GM19328 (cell line): ENCODE measurements around the gene CYP26B1.

Experiments
- ATAC-seq: cut with Tn5 transposase; IDR thresholded peaks from one replicate; pipeline ENCODE4 v1.9.1; 2021; ENCODE audit warnings: mild to moderate bottlenecking, moderate library complexity; ENCODE audit not compliant: unreplicated experiment

CYP26B1 gene

DNA sequence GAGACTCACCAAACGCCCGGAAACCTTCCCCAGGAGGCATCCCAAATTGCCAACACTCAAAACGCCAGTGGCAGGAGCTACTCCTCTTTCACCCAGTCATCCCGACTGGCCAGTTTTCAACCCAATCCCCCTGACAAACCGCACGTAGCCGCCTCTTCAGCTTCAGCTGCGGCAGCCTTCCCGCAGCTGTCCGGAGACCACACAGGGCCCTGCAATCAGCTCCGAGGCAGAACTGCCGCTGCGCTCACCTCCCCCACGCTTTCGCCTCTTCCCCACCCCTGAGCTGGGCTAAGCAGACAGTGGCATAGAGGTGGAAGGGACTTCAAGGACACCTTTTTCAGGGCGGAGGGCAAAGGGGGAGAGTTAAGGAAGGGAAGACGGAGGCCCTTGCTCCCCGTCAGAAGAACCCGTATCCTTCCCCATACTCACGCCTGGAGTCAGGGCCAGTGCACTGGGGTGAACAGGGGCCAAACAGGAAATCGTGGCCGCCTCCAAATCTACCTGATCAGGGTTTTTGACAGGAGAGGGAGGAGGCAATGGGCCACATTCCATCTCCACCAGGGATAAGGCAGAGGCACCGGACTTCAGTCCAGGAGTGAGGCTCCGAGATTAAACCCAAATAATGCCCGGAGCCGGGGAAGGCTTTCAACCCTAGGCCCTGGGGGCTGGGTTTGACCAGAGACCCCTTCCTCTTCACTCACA is 16.9 kb downstream of the CYP26B1 start:
- no peak for ATAC-seq

DNA sequence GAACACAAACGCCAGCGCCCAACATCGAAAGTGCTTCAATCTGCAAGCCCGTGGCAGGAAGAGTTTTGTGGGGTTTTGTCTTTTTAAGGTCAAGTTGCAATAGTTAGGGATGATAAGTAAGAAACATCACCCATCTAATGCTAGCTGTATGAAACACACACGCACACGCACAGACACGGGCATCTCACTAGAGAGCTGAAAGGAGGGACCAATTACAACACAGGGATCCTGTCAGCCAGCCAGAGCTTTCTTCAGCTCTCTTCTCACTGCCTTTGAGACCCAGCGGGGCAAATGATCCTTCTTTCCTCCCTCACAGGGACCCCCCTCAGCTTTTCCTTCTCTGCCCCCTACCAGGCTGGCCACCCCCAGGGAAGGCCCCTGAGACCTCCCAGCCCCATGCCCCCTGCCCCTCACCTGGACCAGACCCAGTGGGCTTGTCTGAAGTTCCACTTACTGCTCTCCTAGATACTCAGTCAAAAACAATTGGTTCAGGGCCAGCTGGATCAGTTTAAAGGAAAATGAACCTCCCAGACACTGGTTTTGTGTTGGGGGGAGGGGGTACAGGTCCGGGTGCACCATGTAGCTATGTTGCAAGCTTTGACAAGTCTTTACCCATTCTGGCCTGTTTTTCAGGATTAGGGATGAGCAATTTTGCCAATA is 17.9 kb downstream of the CYP26B1 start:
- no peak for ATAC-seq

DNA sequence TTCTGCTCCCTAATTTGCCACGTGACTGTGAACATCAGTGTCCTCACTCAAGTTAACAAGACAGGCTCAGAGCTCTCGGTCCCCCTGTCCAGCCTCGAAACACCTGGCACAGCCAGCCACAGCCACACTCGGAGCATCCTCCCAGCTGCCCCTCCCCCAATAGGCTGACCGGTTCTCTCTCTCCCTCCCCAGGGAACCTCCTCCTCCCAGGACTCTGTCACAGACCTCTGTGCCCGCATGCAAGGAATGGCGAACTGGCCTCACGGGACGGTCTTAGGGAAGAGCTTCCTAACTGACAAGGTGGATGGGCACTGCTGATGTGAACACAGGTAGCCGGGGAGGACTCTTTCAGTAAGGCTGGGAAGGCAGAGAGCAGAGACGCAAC is 18.8 kb downstream of the CYP26B1 start:
- ATAC-seq, result no peak

DNA sequence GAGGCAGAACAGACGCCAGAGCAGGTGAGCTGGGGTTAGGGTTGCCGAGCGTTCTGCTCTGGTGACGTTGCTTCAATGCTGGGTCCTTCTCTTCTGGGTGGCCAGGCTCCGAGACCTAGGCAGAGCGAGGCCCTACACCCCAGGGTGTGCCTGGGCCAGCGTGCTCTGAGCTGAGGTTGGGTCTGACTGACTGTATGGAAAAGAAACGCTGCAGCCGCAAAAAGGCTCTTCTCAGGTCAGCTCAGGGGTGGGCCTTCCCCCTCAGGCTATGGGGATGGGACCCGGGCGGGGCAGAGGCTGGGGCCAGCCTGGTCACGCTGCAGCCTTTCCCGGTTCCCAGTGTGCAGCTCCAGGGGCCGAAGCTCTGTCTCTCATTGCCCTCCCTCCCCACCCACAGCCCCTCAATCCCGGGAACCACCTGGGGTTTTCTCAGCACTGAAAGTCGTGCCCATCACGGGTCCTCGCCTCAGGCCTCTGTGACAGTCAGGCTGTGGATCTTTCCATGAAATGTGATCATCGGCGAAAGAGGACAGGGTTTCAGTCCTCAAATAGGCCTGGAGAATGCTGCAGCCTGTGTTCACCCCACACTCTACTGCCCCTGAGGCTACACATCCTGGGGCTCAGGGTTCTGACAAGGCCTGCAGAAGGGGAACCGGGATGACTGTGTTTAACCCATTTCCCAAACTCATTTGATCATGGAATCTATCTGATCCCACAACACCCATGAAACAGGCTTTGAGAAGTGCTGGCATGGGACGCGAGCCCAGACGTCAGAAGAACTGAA is 19.4 kb downstream of the CYP26B1 start:
- ATAC-seq, result no peak

DNA sequence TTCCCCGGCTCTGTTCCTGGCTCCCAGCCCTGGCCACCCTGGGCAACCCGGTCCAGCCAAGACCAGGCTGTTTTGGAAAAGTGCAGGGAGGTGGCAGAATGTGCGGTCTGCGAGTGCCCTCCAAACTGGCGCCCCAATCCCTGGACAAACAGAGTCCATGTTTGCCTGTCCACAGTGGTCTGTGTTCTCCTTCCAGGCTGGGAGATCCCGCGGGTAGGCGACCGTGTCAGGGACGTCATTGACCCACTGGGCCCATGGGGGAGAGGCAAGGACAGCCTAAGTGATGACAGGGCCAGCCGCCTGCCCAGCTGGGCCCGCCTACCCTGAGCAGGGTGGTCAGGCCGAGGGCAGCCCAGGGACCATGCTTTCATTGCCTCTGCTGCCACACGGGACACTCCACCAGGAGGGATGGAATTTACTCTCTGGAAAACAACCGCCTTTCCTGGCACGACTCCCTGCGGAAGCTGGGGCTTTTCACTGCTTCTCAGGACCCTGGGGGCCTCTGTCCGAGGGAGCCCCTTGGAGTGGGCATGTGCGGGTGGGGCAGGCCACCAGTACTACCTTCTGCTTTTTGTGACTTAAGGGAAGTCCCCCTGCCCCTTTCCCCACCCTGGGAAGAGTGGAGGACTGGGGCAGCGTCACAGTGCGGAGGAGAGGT is 20.1 kb downstream of the CYP26B1 start:
- no peak for ATAC-seq

DNA sequence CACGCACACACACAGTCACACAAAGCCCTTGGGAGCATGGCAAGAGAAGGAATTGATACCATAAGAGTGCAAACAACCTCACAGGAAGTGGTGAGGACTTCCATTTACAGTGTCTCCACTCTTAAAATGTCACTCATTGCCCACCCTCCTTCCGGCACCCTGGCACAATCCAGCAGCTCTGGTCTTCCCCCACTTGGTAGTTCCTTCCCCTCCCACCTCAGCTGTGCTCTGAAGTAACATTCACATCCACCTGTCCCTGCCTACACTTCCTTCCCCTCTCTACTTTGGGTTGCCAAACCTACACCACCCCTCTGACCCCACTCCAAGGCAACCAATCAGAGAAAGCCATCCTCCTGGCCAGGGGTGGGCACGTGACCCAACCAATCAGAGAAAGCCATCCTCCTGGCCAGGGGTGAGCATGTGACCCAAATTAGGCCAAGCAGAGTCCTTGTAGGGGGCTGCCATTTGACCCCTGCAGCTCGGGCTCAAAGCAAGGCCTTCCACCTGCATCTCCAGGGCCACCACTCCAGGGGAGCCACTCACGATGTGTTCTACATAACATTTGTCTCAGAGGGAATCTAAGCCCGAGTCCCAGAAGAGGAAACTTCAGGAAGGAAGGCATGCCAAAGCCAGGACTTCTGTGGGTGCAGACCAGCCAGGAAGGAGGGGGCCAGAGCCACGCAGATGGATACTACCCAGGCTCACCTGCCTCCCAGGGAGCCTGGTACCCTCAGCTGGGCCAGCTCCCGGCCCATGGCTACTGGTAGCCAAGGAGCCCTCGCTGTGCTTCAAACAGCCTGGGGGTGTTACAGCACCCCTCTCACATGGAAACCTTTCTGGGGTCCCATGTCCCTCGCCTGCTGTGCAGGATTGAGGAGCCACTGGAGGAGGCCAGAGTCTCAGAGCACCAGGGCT is 21.2 kb downstream of the CYP26B1 start:
- no peak for ATAC-seq

DNA sequence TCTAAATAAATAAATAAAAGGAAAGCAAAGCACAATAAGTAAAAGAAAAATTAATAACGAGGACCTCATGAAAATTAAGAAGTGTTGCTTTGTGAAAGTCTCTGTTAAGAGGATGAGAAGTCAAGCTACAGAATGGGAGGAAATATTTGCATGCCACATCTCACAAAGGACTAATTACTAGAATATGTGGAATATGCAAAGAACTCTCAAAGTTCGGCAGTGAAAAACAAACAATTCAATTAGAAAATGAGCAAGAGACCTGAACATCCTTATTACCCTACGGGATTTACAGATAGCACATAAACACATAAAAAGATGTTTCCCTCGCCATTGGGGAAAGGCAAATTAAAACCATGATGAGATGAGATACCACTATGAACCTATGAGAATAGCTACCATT is 23.3 kb downstream of the CYP26B1 start:
- no peak for ATAC-seq

DNA sequence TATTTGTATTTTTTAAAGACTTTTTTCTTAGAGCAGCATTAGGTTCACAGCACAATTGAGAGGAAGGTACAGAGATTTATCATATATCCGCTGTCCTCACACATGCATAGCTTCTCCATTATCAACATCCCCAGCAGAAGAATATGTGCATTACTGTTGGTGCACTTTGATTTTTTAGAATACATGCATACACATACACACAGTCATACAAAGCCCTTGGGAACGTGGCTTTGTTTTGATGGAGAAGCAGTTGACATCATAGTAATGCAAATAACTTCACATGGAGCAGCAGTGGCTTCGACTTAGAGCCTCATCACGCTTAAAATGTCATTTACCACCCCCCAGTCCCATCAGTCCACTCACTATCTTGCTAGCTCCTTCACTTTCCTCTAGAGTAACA is 26.5 kb downstream of the CYP26B1 start:
- ATAC-seq, result no peak

DNA sequence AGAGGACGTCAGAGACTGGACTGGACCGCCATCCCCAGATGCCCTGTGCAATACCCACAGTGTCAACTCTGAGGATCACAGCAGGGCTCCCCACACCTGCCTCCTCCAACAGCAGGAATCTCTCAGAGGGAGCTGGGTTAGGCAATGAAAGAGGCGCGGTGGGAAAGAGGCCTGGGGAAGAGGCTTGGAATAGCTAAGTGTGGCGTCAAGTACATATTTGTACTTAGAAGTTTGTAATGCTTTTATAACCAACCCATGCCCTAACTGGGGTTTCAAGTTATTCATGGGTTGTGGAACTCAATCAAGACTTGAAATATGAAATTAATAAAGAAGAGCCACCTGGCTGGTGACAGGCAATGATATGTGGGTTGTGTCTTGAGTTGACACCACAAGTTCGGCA is 28.7 kb downstream of the CYP26B1 start:
- ATAC-seq, result no peak

DNA sequence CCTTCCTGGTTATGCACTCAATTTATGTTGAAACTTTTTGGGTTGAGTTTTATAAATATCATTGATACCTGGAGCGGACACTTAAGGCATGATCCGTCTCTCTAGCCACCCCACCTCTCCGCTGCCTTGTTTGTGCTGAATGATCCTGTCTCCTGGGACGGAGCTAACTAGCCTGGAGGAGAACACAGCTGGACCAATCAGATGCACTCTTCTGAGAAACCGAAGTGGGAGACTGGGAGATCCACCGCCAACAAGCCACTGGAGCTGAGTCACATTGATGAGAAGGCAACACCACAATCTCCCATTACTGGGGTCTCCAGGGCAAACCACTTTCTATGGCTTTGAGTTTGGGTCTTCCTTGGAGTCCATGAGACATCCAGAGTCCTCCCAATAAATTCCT is 29.3 kb downstream of the CYP26B1 start:
- no peak for ATAC-seq

DNA sequence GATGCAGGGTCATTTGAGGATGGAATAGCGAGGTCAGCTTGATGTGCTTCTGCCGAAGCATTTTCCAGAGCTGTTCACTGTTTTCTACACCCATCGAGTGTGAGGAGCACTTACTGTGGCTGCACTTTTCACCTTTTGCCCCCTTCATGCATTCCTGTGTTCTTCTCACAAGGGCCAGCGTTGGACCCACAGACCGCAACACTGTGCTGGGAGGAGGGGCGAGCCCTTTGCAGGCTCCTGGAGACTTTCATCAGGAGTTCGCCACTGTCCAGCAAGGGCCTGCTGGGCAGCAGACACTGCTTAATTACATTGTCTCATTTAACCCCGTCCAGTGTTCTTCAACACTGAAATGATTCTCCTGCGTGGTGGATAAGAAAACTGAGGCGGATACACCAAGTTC is 29.9 kb downstream of the CYP26B1 start:
- no peak for ATAC-seq

DNA sequence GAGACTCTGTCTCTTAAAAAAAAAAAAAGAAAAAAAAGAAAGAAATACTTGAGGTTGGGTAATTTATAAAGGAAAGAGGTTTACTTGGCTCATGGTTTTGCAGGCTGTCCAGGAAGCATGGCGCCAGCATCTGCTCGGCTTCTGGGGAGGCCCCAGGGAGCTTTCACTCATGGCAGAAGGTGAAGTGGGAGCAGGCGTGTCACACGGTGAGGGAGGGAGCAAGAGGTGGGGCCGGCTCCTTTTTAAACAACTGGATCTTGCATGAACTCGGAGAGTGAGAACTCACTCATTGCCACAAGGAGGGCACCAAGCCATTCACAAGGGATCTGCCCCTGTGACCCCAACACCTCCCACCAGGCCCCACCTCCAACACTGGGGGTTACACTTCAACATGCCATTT is 30.6 kb downstream of the CYP26B1 start:
- ATAC-seq, result no peak

DNA sequence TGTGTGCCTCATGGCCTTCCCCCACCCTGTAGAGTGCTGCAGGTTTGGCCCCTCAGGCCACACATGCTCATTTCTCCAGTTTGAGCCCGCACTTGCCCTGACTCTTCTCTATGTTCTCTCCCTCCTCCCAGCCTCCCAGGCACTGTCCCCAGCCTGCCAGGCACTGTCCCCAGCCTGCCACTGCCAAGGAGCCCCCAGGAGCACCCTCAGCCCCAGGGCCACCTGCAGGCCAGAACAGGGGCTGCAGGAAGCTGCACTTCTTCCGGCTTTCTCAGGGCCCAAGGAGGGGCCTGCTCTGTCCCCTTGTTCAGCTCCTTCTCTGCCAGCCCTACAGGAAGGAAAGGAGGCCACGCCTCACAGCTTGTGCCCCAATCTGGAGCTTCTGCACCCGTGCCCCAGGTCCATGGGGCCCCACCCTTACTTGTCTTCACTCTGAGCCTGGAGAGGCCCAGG is 31.6 kb downstream of the CYP26B1 start:
- no peak for ATAC-seq

DNA sequence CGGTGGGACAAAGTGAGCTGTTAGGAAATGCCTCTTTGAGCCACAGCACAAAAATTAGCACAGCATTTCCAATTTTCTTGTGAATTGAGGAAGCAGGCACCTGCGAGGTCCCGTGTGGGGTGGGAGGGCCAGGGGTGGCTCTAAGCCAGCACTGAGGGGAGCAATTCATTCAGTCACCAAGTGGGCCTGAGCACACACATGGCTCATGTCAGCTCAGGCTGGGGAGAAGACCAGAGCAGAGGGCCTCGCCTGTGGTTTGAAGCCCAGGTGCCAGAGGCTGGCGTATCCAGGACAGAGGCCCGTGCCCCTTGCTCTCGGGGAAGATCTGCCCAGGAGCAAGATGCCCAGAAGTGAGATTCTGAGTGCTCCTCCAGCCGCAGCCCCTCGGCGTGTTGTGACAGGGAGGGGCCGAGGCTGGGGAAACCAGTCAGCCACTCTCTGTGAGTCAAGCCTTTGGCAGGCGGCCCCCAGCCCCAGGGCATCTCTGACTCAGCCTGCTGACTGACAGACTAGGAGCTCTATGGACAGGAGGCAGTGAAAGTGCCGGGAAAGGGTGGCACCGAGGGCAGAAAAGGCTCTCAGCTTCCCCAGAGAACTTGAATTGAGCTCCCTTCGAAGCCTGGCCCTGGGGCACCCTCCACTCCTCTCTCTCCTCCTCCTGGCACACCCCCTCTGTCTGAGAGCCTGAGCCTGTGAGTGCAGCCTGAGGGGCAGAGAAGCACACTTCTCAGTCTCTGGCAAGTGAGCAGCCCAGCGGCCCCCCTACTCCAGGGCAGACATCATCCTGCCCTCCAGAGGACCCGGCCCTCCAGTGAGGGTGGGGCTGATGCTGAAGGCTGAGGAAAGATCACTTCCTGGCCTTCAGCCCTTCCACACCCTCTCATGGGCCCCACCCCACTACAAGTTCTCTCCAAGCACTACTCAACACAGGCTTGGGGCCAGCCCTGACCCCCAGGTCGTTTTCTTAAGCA is 32.3 kb downstream of the CYP26B1 start:
- no peak for ATAC-seq

DNA sequence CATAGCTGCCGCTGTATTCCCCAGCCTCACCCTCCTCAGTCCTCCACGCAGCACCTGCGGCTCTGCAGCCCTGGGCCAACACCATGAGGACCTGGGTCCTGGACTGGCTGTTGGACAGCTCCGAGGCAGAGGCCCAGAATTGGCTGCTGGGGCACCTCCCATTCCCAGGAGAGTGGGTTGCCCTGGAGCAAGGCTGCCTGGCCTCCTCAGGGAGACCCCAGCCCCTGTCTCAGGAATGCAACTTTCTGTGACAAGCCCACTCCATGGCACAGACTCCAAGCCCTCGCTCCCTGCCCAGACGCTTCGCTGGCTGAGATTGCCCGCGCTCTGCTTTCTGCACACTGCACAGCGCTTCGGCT is 33.0 kb downstream of the CYP26B1 start:
- ATAC-seq, result no peak

DNA sequence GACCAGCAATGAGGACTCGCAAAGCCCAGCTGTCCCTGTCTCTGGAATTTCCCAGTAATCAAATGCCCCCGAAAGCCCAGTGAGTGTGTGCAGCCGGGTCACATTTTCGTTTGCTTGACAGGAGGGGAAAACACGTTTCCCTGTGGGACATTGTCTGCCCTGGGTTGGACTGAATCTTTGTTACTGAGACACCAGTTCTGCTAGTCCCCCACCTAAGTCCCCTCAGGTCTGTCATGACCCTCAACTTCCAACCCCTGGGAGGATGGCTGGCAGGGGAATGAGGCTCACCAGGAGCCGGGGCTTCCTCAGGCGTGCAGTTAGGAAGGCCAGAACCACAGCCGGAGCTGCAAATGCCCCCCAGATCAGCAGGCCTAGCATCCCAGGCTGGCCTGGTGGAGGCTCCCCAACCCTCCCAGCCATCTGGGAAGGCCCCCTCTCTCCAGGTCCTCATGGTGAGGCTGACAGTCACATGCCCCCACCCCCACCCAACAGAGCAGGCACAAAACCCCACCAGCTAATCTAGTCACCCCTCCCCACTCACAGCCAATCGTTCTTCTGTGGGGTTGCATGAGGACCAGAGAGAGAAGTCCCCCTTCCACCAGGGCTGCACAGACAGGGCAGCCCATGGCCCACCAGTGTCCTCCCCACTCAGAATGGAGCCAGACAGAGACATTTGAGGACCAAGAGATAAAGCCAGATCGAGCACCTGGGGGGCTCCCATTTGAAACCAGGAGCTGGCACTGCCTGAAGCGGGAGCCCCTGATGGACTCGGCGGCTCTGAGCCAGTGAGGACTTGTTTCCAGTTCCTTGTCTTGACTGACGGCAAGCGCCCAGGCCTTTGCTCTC is 33.6 kb downstream of the CYP26B1 start:
- ATAC-seq, result no peak

DNA sequence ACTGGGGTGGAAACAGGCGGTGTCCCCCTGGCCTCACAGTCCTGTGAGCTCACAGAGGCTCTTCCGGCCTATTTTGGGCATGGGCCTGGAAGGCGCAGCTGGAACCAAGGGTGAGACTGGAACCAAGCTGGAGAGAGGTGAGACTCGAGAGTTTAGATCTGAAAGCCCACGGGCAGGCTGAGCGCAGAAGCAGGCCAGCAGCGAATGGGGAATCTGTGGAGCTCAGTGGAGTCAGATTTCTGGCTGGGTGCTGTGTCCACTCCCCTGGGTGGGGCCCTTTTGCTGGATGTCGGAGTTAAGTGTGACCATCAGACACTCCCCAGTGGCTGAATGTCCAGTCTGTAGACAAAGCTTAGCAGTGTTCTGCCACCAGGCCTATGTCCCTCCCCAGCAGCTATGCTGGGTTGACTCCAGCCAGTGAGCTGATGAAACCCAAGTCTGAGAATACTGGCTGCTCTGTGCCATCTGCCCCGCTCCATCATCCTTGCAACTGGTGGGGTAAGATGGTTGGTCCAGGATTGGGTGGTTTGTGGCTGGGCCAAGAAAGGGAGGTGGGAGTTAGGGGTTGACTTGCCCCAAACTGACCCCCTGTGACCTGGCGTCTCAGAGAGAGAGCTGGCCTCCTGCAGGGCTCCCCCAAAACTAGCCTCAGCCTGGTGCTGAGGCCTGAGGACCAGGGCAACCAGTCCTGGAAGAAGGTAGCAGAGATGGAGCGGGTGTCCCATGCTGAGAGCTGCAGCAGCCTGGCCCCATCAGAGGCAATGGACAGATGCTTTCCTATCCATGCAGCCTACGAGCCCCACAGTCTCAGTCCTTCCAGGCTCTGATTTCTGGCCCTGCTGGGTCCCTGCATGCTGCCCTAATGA is 34.4 kb downstream of the CYP26B1 start:
- no peak for ATAC-seq

DNA sequence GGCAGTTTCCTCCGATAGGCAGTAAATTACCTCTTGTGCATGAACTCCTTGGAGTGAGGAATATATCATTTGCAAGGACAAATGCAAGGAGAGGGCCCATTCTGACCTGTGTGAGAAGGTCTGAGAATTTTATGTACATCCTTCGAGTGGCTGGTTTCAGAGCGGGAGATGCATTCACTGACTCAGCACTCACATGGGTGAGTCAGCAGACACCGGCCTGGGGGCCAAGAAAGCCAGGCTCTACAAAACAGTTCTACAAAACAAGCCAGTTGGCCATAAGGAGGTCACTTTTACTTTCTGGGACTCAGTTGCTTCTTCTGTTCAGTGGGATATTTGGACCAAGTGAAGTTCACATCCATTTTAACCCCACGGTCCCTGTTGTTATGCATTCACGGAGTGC is 35.3 kb downstream of the CYP26B1 start:
- no peak for ATAC-seq
